Ishikawa (cell line): ENCODE measurements around the gene PALM3.

Experiments used
- CREB1 ChIP-seq: IDR thresholded peaks from 2 replicates; pipeline ENCODE4 v1.6.1; 2012; ENCODE audit warnings: low read depth
- EP300 ChIP-seq: IDR thresholded peaks from 2 replicates; pipeline ENCODE4 v1.6.1; 2012; ENCODE audit warnings: borderline replicate concordance
- REST ChIP-seq: IDR thresholded peaks from 2 replicates; pipeline ENCODE4 v1.6.1; 2012; ENCODE audit warnings: low read depth, mild to moderate bottlenecking
- TAF1 ChIP-seq: IDR thresholded peaks from 2 replicates; pipeline ENCODE4 v1.6.1; 2012; ENCODE audit warnings: low read depth, mild to moderate bottlenecking
- TEAD4 ChIP-seq: IDR thresholded peaks from 2 replicates; pipeline ENCODE4 v1.6.1; 2012
- YY1 ChIP-seq: IDR thresholded peaks from 2 replicates; pipeline ENCODE4 v1.6.1; 2012; ENCODE audit warnings: low read depth
- ZBTB7A ChIP-seq: IDR thresholded peaks from 2 replicates; pipeline ENCODE4 v1.6.1; 2012; ENCODE audit warnings: low read depth

GRCh38 chr19:14055396-14055795, 6.5 kb downstream of the PALM3 start:
- TF ChIP-seq CREB1 = no peak
- no peak for TF ChIP-seq EP300
- no peak for TF ChIP-seq TAF1
- no peak for TF ChIP-seq YY1
- TF ChIP-seq TEAD4 = no peak
- TF ChIP-seq ZBTB7A = no peak
- no peak for TF ChIP-seq REST
